ENCODE measurements around the gene PCAT7.
A peak's percentile ranks its signal among the peaks of the same experiment; 100 is the strongest.
"Not testable (repeated sequence)": the region's sequence is repeated elsewhere in the genome, so short reads cannot be mapped to it uniquely, and the experiment has no call there.

PCAT7 gene

GRCh38 chr9:94564279-94564678 is 9.4 kb downstream of the PCAT7 start:
- DNase-seq, result not testable (repeated sequence)

- no peak for DNase-seq
Observed at GRCh38 chr9:94566550-94566949, 11.7 kb downstream of the PCAT7 start.

- no peak for DNase-seq
Observed at GRCh38 chr9:94567271-94567670, 12.4 kb downstream of the PCAT7 start.

- DNase-seq, result no peak
Observed at GRCh38 chr9:94568250-94568889, 13.5 kb downstream of the PCAT7 start.

GRCh38 chr9:94568972-94569712 is 14.3 kb downstream of the PCAT7 start:
- no peak for DNase-seq

GRCh38 chr9:94576131-94576530 is 21.2 kb downstream of the PCAT7 start:
- DNase-seq, result no peak

- no peak for DNase-seq
Observed at GRCh38 chr9:94577036-94577435, 22.2 kb downstream of the PCAT7 start.

- no peak for DNase-seq
Observed at GRCh38 chr9:94577571-94577970, 22.7 kb downstream of the PCAT7 start.

- no peak for DNase-seq
Observed at GRCh38 chr9:94581728-94582127, 26.8 kb downstream of the PCAT7 start.

- no peak for DNase-seq
Observed at GRCh38 chr9:94584555-94584954, 29.7 kb downstream of the PCAT7 start.

GRCh38 chr9:94586316-94586715 is 31.4 kb downstream of the PCAT7 start:
- no peak for DNase-seq

GRCh38 chr9:94586814-94587213 is 31.9 kb downstream of the PCAT7 start:
- no peak for DNase-seq

- DNase-seq, result no peak
Observed at GRCh38 chr9:94588681-94589080, 33.8 kb downstream of the PCAT7 start.

- DNase-seq, result not testable (repeated sequence)
Observed at GRCh38 chr9:94591046-94591545, 36.2 kb downstream of the PCAT7 start.

GRCh38 chr9:94591876-94592275 is 37.0 kb downstream of the PCAT7 start:
- no peak for DNase-seq

GRCh38 chr9:94592683-94593082 is 37.8 kb downstream of the PCAT7 start:
- not testable (repeated sequence) for DNase-seq

- DNase-seq, result no peak
Observed at GRCh38 chr9:94593459-94594345, 38.8 kb downstream of the PCAT7 start, which contains the start of gene FBP2. Gene FBP2, minus strand, starts transcription at chr9:94593824. Its CDS starts 98 bp downstream, at chr9:94593726.

- no peak for DNase-seq
Observed at GRCh38 chr9:94599102-94599501, 44.2 kb downstream of the PCAT7 start.

- DNase-seq, result no peak
Observed at GRCh38 chr9:94600258-94600657, 45.4 kb downstream of the PCAT7 start.

- DNase-seq, result no peak
Observed at GRCh38 chr9:94600715-94601114, 45.8 kb downstream of the PCAT7 start.

GRCh38 chr9:94602666-94603065 is 47.8 kb downstream of the PCAT7 start:
- no peak for DNase-seq

GRCh38 chr9:94603259-94604160 is 48.6 kb downstream of the PCAT7 start:
- peak; percentile 65 for DNase-seq

All from activated CD4-positive, CD25-positive, alpha-beta regulatory T cell treated with anti-CD3 and anti-CD28 coated beads, Interleukin-2, amount 50 U/mL, for 72 hours (primary cell).